Hippocampal formation (tissue), 2 donors: ENCODE data around the gene KMT2E.
A peak's percentile ranks its signal among the peaks of the same experiment; 100 is the strongest.
"Not testable (repeated sequence)": the region's sequence is repeated elsewhere in the genome, so short reads cannot be mapped to it uniquely, and the experiment has no call there.

Experiments used
- DNase-seq, 2 donors: peaks; one replicate each; lab custom pipeline; 2025; lab: John Stamatoyannopoulos, UW

Gene KMT2E

DNA sequence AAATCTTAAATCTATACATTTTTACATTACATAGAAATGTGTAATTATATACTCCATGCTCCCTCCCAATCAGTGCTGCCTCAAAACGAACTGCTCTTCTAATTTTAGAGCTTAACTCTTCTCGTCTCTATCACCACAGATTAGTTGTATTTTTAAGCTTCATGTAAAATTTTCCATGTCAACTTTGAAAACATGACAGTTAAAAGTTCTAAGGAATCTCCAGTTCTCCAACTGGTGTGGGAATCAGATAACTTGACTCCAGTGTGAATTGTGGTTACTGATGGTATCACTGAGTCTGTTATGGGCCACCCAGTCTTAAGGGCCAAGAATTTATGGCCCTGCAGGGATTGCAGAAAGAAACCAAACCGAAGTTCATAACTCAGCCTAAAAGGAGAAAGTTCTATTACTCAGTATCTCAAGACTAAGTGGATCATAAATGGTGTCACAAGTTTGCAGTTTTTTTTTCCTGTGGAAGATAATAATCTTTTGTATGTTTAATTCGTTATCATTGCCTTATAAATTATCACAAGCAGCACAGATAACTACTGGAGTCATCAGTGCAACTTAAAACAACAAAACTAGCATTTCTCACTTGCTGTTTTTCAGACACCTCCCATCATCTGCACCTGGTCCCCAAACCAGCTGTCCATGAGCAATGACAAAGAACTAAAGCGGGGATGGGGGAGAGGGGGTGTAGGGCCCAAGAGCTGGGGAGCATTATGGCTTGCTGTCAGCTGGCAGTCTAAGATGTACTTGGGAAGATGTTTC is 31.5 kb upstream of the KMT2E start:
- no peak for DNase-seq

DNA sequence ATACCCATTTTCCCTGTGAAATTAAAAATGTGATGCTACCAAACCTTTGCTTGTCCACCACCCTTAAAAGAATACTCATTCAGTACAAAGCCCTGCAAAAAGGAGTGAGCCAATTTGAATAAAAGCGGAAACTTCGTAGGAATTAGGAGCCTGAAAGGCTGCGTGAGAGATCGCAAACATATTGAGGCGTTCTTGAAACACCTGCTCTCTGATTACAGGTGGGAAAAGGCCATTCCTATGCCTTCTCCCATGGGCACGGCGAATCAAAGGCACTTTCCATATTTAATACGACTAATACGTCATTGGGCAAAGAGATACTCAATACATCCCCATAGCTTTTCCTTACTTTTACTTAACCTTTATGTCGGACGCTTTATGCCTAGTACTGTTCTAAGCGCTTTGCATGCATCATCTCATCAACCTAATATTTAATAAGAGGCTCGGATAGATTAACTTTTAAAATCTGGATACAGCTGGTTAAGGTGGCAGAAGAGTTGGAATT is 30.9 kb upstream of the KMT2E start:
- DNase-seq: no peak

DNA sequence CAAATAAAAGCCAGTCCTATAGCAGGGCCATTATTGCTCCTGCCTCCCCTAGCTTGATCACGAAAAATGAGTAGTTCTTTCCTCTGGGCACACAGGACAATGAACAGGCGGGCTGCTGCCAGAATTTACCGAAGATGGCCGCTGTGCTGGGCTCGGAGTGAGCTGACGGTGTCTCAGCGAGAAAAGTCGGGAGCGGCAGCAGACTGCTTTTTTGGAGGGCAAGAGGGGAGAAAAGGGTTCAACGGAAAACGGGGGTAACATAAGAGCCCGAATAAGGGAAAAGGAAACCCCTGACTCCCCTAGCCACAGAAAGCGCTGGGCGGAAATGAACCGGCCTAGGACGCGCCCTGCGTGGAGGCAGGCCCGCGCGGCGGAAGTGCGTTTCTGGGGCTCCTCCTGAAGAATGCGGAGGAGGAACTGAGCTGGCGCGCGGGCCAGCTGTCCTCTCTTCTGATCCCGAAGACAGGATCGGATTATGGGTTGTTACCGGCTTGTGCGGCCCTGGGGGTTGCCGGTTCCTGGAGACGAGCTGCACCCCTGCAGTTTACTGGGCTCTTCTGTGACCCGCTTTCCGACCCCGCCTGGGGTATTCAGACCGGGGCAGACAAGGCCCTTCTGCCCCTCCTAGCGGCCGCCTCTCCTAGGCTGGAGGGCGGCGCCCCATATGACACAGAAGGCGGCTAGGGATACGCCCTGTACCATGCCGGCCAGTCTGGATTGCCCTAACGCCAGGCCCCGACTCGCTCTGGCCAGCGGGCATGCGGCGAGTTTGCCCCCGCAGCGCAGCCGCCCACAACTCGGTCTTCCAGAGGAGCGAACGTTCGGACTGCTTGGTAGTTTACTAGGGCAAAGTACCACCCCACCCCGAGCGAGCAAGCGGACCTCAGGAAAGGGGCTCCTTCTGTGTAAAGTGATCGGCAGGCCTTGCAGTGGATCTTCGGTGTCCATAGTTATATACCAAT is 30.1 kb upstream of the KMT2E start:
- DNase-seq: peak; percentile 87 to 92

DNA sequence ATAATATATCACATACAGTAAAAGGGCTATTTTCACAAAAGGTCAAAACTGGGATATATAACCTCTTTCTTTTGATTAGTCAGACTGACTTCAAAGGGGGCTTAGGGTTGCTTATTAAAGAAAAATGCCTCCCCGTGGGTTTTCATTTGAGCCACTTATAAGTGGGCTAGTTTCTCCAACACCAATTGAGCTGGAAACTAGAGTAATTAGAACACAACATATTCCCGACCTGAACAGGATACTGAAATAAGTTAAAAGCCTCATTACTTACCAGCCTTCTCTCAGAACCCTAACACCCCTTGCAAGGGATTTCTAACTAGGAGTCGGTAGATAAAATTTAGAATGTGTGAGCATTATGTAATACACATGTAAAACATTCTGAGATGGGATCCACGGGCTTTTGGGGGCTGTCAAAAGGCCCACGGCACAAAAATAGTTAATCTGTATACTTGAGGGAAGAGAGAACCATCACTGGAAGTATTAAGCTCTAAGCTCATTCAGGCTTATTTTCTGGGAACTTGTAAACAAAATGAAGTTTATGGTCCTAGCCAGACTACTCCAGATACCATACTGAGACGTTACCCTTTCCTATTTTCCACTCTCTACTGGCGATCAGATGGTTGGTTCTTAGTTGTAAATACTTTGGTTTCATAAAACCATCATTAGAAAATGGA is 29.3 kb upstream of the KMT2E start:
- DNase-seq: no peak

GRCh38 chr7:104985259-104985617 is 28.8 kb upstream of the KMT2E start:
- no peak for DNase-seq

DNA sequence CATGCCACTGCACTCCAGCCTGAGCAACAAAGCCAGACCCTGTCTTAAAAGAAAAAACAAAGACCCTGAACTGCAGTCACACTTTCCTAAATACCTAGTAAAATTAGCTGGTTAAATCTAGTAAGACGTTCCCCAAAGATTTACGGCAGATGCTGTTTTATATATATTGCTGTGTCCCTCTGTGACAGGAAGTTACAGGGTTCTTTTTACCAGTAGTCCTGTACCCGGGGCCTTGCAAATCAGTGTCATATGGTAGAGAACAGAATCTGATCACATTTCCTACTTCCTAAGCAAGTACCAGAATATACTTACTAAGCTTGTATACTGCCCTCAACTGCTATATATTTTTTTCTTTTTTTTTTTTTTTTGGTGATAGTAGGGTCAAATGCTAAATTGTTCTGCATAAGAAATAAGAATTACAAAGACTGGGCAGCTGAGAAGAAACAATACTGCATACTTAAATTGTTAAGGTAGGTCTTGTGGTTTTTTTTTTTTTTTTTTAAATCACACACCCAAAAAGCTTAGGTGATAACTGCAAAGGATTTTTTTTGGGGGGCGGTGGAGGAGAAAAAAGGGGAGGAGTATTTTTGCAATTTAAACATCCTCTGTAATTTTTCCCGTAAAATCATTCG is 27.3 kb upstream of the KMT2E start:
- no peak for DNase-seq

GRCh38 chr7:104987403-104987802 is 26.6 kb upstream of the KMT2E start:
- not testable (repeated sequence) for DNase-seq

- no peak for DNase-seq
Measured at GRCh38 chr7:104990983-104991382, 23.0 kb upstream of the KMT2E start.

- no peak for DNase-seq
Measured at GRCh38 chr7:104992306-104992705, 21.7 kb upstream of the KMT2E start.

DNA sequence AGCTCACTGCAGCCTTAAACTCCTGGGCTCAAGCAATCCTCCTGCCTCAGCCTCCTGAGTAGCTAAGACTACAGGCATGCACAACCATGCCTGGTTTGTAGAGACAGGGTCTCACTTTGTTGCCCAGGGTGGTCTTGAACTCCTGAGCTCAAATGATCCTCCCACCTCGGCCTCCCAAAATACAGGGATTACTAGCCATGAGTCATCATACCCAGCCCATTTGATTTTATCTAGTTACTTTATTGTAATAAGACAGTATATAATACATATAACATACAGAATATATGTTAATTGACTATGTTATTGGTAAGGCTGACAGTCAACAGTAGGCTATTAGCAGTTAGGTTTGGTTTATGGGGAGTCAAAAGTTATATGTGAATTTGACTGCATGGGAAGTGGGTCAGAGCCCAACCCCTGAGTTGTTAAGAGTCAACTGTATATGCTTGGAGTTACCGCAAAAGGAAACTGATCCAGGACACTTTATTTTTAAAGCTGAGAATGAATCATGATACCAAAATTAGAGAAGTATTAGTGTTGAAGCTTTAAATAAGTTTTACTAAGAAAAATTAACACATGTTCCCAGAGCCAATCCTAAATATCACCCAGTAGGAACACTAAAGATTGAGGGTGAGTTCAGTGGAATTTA is 20.7 kb upstream of the KMT2E start:
- no peak for DNase-seq

- DNase-seq: no peak
Measured at GRCh38 chr7:104998040-104998752, 15.8 kb upstream of the KMT2E start.

GRCh38 chr7:105000200-105000599 is 13.8 kb upstream of the KMT2E start:
- no peak for DNase-seq

GRCh38 chr7:105000927-105001336 is 13.1 kb upstream of the KMT2E start:
- DNase-seq: no peak

DNA sequence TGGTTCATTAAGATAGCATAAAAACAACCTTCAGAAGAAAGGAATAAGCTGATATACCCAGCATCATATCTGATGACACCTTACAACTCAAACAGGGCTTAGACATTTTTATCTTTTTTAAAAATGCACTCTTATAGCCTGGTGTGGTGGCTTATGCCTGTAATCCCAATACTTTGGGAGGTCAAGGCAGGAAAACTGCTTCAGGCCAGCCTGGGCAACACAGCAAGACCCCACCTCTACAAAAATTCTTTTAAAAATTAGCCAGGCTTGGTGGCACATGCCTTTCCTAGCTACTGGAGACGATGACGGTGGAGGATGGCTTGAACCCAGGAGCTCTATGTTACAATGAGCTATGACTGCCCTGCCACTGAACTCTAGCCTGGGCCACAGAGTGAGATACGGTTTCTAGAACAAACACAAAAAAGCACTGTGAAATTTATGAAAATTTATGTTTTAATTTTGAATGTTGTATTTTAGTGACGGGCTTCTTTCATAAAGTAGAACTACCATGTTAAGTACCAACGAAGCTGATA is 12.3 kb upstream of the KMT2E start:
- no peak for DNase-seq

DNA sequence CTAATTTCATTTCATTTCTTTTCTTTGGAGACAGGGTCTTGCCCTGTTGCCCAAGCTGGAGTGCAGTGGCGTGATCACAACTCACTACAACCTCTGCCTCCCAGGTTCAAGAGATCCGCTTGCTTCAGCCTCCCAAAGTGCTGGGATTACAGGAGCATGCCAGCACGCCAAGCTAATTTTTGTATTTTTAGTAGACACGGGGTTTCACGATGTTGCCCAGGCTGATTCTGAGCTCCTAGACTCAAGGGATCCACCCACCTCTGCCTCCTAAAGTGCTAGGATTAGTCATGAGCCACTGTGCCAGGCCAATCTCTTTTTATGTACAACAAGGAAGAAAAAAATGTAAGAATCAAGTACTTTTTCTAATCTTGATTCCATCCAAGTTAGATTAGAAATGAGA is 10.7 kb upstream of the KMT2E start:
- no peak for DNase-seq

DNA sequence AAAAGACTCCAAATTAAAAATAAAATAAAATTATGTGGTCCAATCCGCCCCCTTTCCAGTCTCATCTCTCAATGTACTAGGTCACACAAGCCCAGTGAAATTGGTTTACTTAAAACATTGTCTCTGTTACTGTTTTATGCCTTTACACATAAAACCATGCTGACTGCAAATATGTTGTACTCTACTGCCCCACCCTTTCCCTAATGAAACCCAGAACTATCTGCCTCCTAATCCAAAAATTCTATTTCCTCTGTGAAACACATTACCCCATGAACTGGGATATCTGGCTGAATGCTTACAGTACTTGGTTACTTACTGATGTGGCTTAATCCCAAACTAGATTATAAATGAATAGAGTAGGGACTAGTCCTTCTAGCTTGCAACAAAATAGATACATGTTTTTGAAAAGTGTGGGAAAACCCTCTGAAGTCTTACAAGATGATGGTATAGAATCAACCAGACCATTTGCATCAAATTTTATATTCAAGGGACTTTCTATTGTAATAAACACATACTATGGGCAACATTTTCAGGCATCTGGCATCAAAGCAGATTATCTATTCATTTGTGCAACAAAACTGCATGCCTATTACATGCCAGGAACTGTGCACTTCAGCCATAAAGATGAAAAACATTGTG is 10.0 kb upstream of the KMT2E start:
- DNase-seq: no peak

DNA sequence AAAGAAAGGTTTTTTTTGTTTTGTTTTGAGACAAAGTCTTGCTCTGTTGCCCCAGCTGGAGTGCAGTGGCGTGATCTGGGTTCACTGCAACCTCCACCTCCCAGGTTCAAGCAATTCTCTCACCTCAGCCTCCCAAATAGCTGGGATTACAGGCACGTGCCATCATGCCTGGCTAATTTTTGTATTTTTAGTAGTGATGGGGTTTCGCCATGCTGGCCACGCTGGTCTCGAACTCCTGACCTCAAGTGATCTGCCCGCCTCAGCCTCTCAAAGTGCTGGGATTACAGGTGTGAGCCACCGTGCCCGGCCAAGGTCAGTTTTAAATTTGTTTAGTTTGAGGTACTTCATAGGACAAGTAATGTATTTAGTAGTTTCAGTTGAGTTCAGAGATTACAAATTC is 9.0 kb upstream of the KMT2E start:
- not testable (repeated sequence) for DNase-seq

DNA sequence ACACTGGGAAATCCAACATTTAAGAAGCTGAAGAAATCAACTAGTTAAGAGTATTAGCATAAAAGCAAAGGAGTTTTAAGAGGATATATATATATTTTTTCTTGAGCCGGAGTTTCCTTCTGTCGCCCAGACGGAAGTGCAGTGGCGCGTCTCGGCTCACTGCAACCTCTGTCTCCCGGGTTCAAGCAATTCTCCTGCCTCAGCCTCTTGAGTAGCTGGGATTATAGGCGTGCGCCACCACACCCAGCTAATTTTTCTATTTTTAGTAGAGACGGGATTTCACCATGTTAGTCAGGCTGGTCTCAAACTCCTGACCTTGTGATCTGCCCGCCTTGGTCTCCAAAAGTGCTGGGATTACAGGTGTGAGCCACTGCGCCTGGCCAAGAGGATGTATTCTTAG is 8.5 kb upstream of the KMT2E start:
- DNase-seq: not testable (repeated sequence)

- no peak for DNase-seq
Measured at GRCh38 chr7:105006367-105007136, 7.5 kb upstream of the KMT2E start.
